HS-27A (cell line): Measurements from ENCODE around the gene DRG2.

Experiments
- DNase-seq: peaks from one replicate; pipeline ENCODE4 v3.0.0-alpha.2; 2012; ENCODE audit warnings: low read depth, missing footprints

DRG2 gene

GRCh38 chr17:18116078-18116477, 28.3 kb downstream of the DRG2 start:
- DNase-seq = no peak

- no peak for DNase-seq
Observed at GRCh38 chr17:18117533-18117932, 29.8 kb downstream of the DRG2 start.

- DNase-seq = no peak
Observed at GRCh38 chr17:18117982-18118975, 30.5 kb downstream of the DRG2 start.

GRCh38 chr17:18119166-18119745, 31.5 kb downstream of the DRG2 start:
- no peak for DNase-seq

GRCh38 chr17:18119938-18120337, 32.2 kb downstream of the DRG2 start:
- no peak for DNase-seq

GRCh38 chr17:18120461-18121017, 32.8 kb downstream of the DRG2 start:
- no peak for DNase-seq

GRCh38 chr17:18121144-18121910, 33.6 kb downstream of the DRG2 start:
- no peak for DNase-seq

- DNase-seq = no peak
Observed at GRCh38 chr17:18122990-18123753, 35.4 kb downstream of the DRG2 start.

GRCh38 chr17:18124345-18125126, 36.8 kb downstream of the DRG2 start:
- no peak for DNase-seq

- DNase-seq = peak; percentile 34
Observed at GRCh38 chr17:18129041-18129502, 41.3 kb downstream of the DRG2 start.

GRCh38 chr17:18132711-18133110, 45.0 kb downstream of the DRG2 start:
- DNase-seq = no peak

GRCh38 chr17:18136357-18136756, 48.6 kb downstream of the DRG2 start:
- DNase-seq = no peak

GRCh38 chr17:18138065-18138749, 50.5 kb downstream of the DRG2 start:
- DNase-seq = no peak

- no peak for DNase-seq
Observed at GRCh38 chr17:18139092-18139491, 51.3 kb downstream of the DRG2 start.

- DNase-seq = no peak
Observed at GRCh38 chr17:18139498-18139897, 51.8 kb downstream of the DRG2 start.

- no peak for DNase-seq
Observed at GRCh38 chr17:18139949-18140348, 52.2 kb downstream of the DRG2 start.

- no peak for DNase-seq
Observed at GRCh38 chr17:18140648-18141047, 52.9 kb downstream of the DRG2 start.

GRCh38 chr17:18141210-18141803, 53.6 kb downstream of the DRG2 start:
- peak; percentile 51 for DNase-seq

- DNase-seq = no peak
Observed at GRCh38 chr17:18142417-18142816, 54.7 kb downstream of the DRG2 start.
